IMR-90 (cell line): Measurements from ENCODE around the gene ADGRA1. TPM values are rescaled to one million over a fixed set of nuclear protein-coding genes. Genes with fewer than 3 reads are reported as not detected.
A peak's percentile ranks its signal among the peaks of the same experiment; 100 is the strongest.

ENCODE experiments used
- ATAC-seq: fragments of 200-7000 bp; cut with Tn5 transposase; 2 replicates; pipeline ENCODE4 v1.9.1; 2020; ENCODE audit warnings: low read depth, mild to moderate bottlenecking, moderate library complexity
- BruUV-seq: library from RNA; stranded (reverse); fragments of 400-500 nt; replicated peaks from 2 replicates; lab custom pipeline; 2021; lab: Mats Ljungman, UMichigan
- CTCF ChIA-PET: fragments of 300-600 bp; formaldehyde crosslinking; extraction: SDS; loops from one replicate; lab custom pipeline; 2021; ENCODE audit warnings: antibody characterized with exemption; lab: Yijun Ruan, JAX
- POLR2A ChIA-PET: fragments of 300-600 bp; sonication (Branson Sonifier 250); formaldehyde crosslinking; loops from one replicate; lab custom pipeline; 2022; ENCODE audit warnings: antibody characterized with exemption; ENCODE audit not compliant: unreplicated experiment; lab: Charles Lee
- DNase-seq: peaks from one replicate; pipeline ENCODE4 v3.0.0; 2013
- H2AFZ ChIP-seq: replicated peaks from 2 replicates; pipeline ENCODE3; 2013; ENCODE audit warnings: low read length, mild to moderate bottlenecking; ENCODE audit not compliant: poor library complexity
- H2AK5ac ChIP-seq: 2 replicates; pipeline ENCODE4 v1.6.1; 2013; ENCODE audit warnings: low read depth, low read length, inconsistent platforms
- H2AK9ac ChIP-seq: replicated peaks from 2 replicates; pipeline ENCODE3; 2013; ENCODE audit warnings: mild to moderate bottlenecking, low read depth, low read length, moderate library complexity; ENCODE audit not compliant: poor library complexity
- H2BK120ac ChIP-seq: 2 replicates; pipeline ENCODE4 v1.6.1; 2013; ENCODE audit warnings: low read depth, low read length, inconsistent platforms
- H2BK15ac ChIP-seq: 3 replicates; pipeline ENCODE4 v1.6.1; 2013; ENCODE audit warnings: low read depth, low read length, inconsistent platforms
- H2BK20ac ChIP-seq: 2 replicates; pipeline ENCODE4 v1.6.1; 2013; ENCODE audit warnings: low read depth, mild to moderate bottlenecking, inconsistent platforms, low read length, moderate library complexity
- H2BK5ac ChIP-seq: 2 replicates; pipeline ENCODE4 v1.6.1; 2013; ENCODE audit warnings: mild to moderate bottlenecking, low read depth, low read length, inconsistent platforms; ENCODE audit not compliant: poor library complexity, severe bottlenecking
- H3K14ac ChIP-seq: replicated peaks from 2 replicates; pipeline ENCODE4 v1.6.1; 2013; ENCODE audit warnings: low read depth, low read length, inconsistent platforms
- H3K18ac ChIP-seq: 2 replicates; pipeline ENCODE4 v1.6.1; 2013; ENCODE audit warnings: low read depth, low read length, control low read depth
- H3K23ac ChIP-seq: 2 replicates; pipeline ENCODE4 v1.6.1; 2013; ENCODE audit warnings: low read depth, low read length, inconsistent platforms
- H3K27ac ChIP-seq: 2 replicates; pipeline ENCODE4 v1.5.1; 2013; ENCODE audit warnings: mild to moderate bottlenecking, control low read depth, low read length; ENCODE audit not compliant: insufficient read depth
- H3K27me3 ChIP-seq: 2 replicates; pipeline ENCODE4 v1.6.1; 2013; ENCODE audit warnings: low read length; ENCODE audit not compliant: control insufficient read depth, insufficient read depth
- H3K36me3 ChIP-seq: 2 replicates; pipeline ENCODE4 v1.6.1; 2013; ENCODE audit warnings: low read length, mixed read lengths; ENCODE audit not compliant: control insufficient read depth, insufficient read depth
- H3K4ac ChIP-seq: 2 replicates; pipeline ENCODE4 v1.6.1; 2013; ENCODE audit warnings: low read depth, low read length, inconsistent platforms
- H3K4me1 ChIP-seq: 2 replicates; pipeline ENCODE4 v1.6.1; 2013; ENCODE audit warnings: low read length, mixed read lengths; ENCODE audit not compliant: control insufficient read depth, insufficient read depth
- H3K4me2 ChIP-seq: 2 replicates; pipeline ENCODE4 v1.6.1; 2013; ENCODE audit warnings: low read depth, mild to moderate bottlenecking, control low read depth, low read length, moderate library complexity
- H3K4me3 ChIP-seq: 2 replicates; pipeline ENCODE4 v1.5.1; 2013; ENCODE audit warnings: low read depth, mild to moderate bottlenecking, control low read depth, low read length, moderate library complexity; ENCODE audit not compliant: insufficient read depth
- H3K56ac ChIP-seq: 2 replicates; pipeline ENCODE4 v1.6.1; 2013; ENCODE audit warnings: low read length, inconsistent platforms; ENCODE audit not compliant: insufficient read depth; ENCODE audit errors: extremely low read depth
- H3K79me1 ChIP-seq, 2 experiments: 2 replicates each; pipeline ENCODE4 v1.6.1; 2013; ENCODE audit warnings: low read length in 2 of 2, inconsistent platforms in 1 of 2, low read depth in 1 of 2
- H3K9ac ChIP-seq: 2 replicates; pipeline ENCODE4 v1.6.1; 2013; ENCODE audit warnings: low read depth, low read length, control low read depth
- H3K9me1 ChIP-seq: 2 replicates; pipeline ENCODE4 v1.6.1; 2013; ENCODE audit warnings: low read length, inconsistent platforms; ENCODE audit not compliant: insufficient read depth
- H3K9me3 ChIP-seq: 2 replicates; pipeline ENCODE4 v1.6.1; 2013; ENCODE audit warnings: low read length; ENCODE audit not compliant: control insufficient read depth, insufficient read depth
- H4K20me1 ChIP-seq: 2 replicates; pipeline ENCODE4 v1.6.1; 2013; ENCODE audit warnings: low read length, inconsistent platforms; ENCODE audit not compliant: insufficient read depth
- H4K5ac ChIP-seq: 2 replicates; pipeline ENCODE4 v1.6.1; 2013; ENCODE audit warnings: mild to moderate bottlenecking, low read depth, low read length, control low read depth
- H4K8ac ChIP-seq, 2 experiments: 2 replicates each; pipeline ENCODE4 v1.6.1; 2013; ENCODE audit warnings: low read depth in 2 of 2, low read length in 2 of 2, control low read depth in 1 of 2, inconsistent platforms in 1 of 2
- H4K91ac ChIP-seq: 2 replicates; pipeline ENCODE4 v1.6.1; 2013; ENCODE audit warnings: low read depth, low read length, inconsistent platforms; ENCODE audit not compliant: insufficient read depth
- CHD1 ChIP-seq: IDR thresholded peaks from 2 replicates; pipeline ENCODE4 v1.6.1; 2012; ENCODE audit warnings: low read depth, low read length, improper control_type of control experiment
- ELK1 ChIP-seq: fragments of 150-350 bp; IDR thresholded peaks from 2 replicates; pipeline ENCODE4 v1.6.1; 2016; ENCODE audit warnings: low read depth, mild to moderate bottlenecking, low read length, moderate library complexity, borderline replicate concordance
- MAFK ChIP-seq: IDR thresholded peaks from 2 replicates; pipeline ENCODE4 v1.6.1; 2012; ENCODE audit warnings: low read depth, low read length, improper control_type of control experiment
- NFE2L2 ChIP-seq: fragments of 150-350 bp; IDR thresholded peaks from 2 replicates; pipeline ENCODE4 v1.6.1; 2016; ENCODE audit warnings: low read depth, mild to moderate bottlenecking, low read length
- POLR2A ChIP-seq: IDR thresholded peaks from 2 replicates; pipeline ENCODE4 v1.6.1; 2012; ENCODE audit warnings: mild to moderate bottlenecking, low read depth, low read length
- USF2 ChIP-seq: fragments of 150-350 bp; IDR thresholded peaks from 2 replicates; pipeline ENCODE4 v1.6.1; 2017; ENCODE audit warnings: mild to moderate bottlenecking, antibody characterized with exemption, low read length, low read depth
- WGBS, 2 experiments: methylation state at CpG; one replicate each; pipeline versions ENCODE4 v1.1.5 to v1.1.7; 2013; ENCODE audit warnings: missing lambda C conversion rate in 2 of 2; ENCODE audit not compliant: insufficient read length in 1 of 2; ENCODE audit errors: extremely low coverage in 2 of 2; 5-methylcytosine and 5-hydroxymethylcytosine counted together
- dilution Hi-C: fragments of 300-500 bp; cut with HindIII; formaldehyde crosslinking; loops from one replicate; pipeline ENCODE4 v1.14.3; 2018; ENCODE audit warnings: low sequenced_read_pairs; ENCODE audit not compliant: unreplicated experiment
- in situ Hi-C: fragments of 300-500 bp; cut with MboI; formaldehyde crosslinking; loops from 3 replicates; pipeline ENCODE4 v1.14.3; 2019; ENCODE audit warnings: low sequenced_read_pairs, inconsistent platforms, mixed read lengths
- intact Hi-C: fragments of 100-400 bp; cut with micrococcal nuclease; formaldehyde crosslinking; loops from 2 replicates; pipeline ENCODE4 v1.10.0; 2022
- polyA plus RNA-seq, 3 experiments: library from polyadenylated mRNA; depleted of rRNA; stranded (reverse); fragments of >200 nt; gene quantifications; 2 replicates each; pipeline ENCODE4 v1.2.3, GENCODE V29; 2012; ENCODE audit warnings: low replicate concordance in 1 of 3
- total RNA-seq: library from RNA; depleted of rRNA; stranded (reverse); fragments of >200 nt; gene quantifications from 2 replicates; pipeline ENCODE4 v1.2.3, GENCODE V29; 2012

Gene ADGRA1
- total and polyA plus RNA-seq, 2 of the 4 experiments (the other 2 are of a cell fraction): not detected

- Histone ChIP-seq H2BK15ac (no peak overlapping the region), H3K4me1 (no peaks in the 10 kb centered on the region), H2BK5ac (no peak overlapping the region), H4K5ac (no peak overlapping the region), H3K27ac (no peak overlapping the region), H3K4ac (no peak overlapping the region), H2AK5ac (no peak overlapping the region), H3K56ac (no peak overlapping the region), H3K9me3 (no peaks in the 10 kb centered on the region), H4K91ac (no peak overlapping the region), H3K14ac (no peak overlapping the region), H3K4me3 (no peak overlapping the region), H2AK9ac (no peak overlapping the region), H3K9ac (no peak overlapping the region), H2BK20ac (no peak overlapping the region), H3K79me1 (no peaks in the 10 kb centered on the region), H3K9me1 (no peaks in the 10 kb centered on the region), H3K23ac (no peak overlapping the region), H3K27me3 (peaks cover 18% of the 10 kb centered on the region; the same call in 1 of the 2 replicates), H2AFZ (peak overlapping the region; percentile 43), H2BK120ac (no peak overlapping the region), H4K8ac (no peak overlapping the region), H3K4me2 (no peak overlapping the region), H3K36me3 (no peaks in the 10 kb centered on the region), H4K20me1 (no peaks in the 10 kb centered on the region), H3K18ac (no peak overlapping the region)
- WGBS, 2 experiments: 23% methylated on average over 24 of the region's 37 CpGs; no CpG with 5 or more reads in 1 of the 2 experiments
- DNase-seq (no peak), ATAC-seq (peak; percentile 56)
- ChIA-PET CTCF (no interaction called here), POLR2A (no interaction called here)
- BruUV-seq: no TSS peak
- in situ Hi-C loops: no loop called here
- intact Hi-C loops: no loop called here
- dilution Hi-C loops: no loop called here
- TF ChIP-seq USF2 (no peak), MAFK (no peak), CHD1 (no peak), POLR2A (no peak), ELK1 (no peak), NFE2L2 (no peak)
Measured at GRCh38 chr10:133100706-133101415, 13.1 kb downstream of the ADGRA1 start.
